ENCODE measurements around the gene RNF146. TPM values are rescaled to one million over a fixed set of nuclear protein-coding genes. Genes with fewer than 3 reads are reported as not detected.
"Not testable (repeated sequence)": the region's sequence is repeated elsewhere in the genome, so short reads cannot be mapped to it uniquely, and the experiment has no call there.

The RNF146 gene
- total RNA-seq, 4 donors from 2014 or later: 30.3 to 41.6 (median 35.1) TPM

DNA sequence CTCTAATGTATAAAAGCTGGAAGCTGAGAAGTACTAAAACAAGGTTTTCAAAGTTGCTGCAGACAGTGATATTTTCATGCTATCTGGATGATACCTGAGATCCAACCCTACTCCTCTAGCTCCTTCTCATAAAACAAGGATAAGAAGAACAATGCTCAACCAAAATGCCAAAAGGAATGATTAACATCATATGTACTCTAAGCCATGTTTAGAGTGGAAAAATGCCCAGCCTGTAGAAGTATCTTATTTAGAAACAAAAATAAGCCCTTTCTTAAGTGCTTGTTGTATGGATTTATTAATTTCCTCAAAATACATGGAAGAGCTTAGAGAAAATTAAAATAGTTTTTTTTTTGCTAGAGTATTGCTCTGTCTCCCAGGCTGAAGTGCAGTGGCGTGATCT lies 53.0 kb downstream of the RNF146 start:
- no peak overlapping the region for H3K4me3 ChIP-seq (ENCODE audit: low read depth, poor library complexity, severe bottlenecking)
- TF ChIP-seq CTCF (IDR thresholded peaks at IDR 0.05) (no peak), POLR2A (IDR thresholded peaks at IDR 0.05) (no peak)
- 94 to 100% methylated on average over 1 of the region's 1 CpG for WGBS, 2 donors
- intact Hi-C loops (cut with DNase I; ENCODE audit: low total_unique reads): no loop called here
- no peak for DNase-seq (ENCODE audit: low spot score in 2 of 2)

- DNase-seq (ENCODE audit: low spot score in 2 of 2): no peak
- no peak overlapping the region for H3K4me3 ChIP-seq (ENCODE audit: low read depth, poor library complexity, severe bottlenecking)
- TF ChIP-seq POLR2A (IDR thresholded peaks at IDR 0.05) (no peak), CTCF (IDR thresholded peaks at IDR 0.05) (no peak)
- intact Hi-C loops (cut with DNase I; ENCODE audit: low total_unique reads): no loop called here
Observed at GRCh38 chr6:127328043-127328609, 61.5 kb downstream of the RNF146 start.

GRCh38 chr6:127331256-127331655 lies 64.6 kb downstream of the RNF146 start:
- WGBS, 2 donors: 91 to 96% methylated on average over 3 of the region's 3 CpGs
- intact Hi-C loops (cut with DNase I; ENCODE audit: low total_unique reads); H3K4me3 ChIP-seq (ENCODE audit: low read depth, poor library complexity, severe bottlenecking); DNase-seq (ENCODE audit: low spot score in 2 of 2): not testable (repeated sequence)

- intact Hi-C loops (cut with DNase I; ENCODE audit: low total_unique reads): no loop called here
- no peak for TF ChIP-seq CTCF (IDR thresholded peaks at IDR 0.05)
- TF ChIP-seq POLR2A (IDR thresholded peaks at IDR 0.05): no peak
- DNase-seq (ENCODE audit: low spot score in 2 of 2): no peak
- WGBS, 2 donors: 70% methylated on average over 4 of the region's 4 CpGs
- H3K4me3 ChIP-seq (ENCODE audit: low read depth, poor library complexity, severe bottlenecking): no peak overlapping the region
Observed at GRCh38 chr6:127332383-127332961, 65.8 kb downstream of the RNF146 start.

Other genes starting within 250 kb of the RNF146 start
- gene RSPO3, start 148.2 kb upstream of the RNF146 start, total RNA-seq: 1 to 10 TPM in 1 of 4 donors, under 1 TPM in 3; 0.15 to 1.5 (median 0.72) TPM
- 10 to 100 TPM; 25.8 to 42.4 (median 34.6) TPM for gene ECHDC1, start 76.7 kb downstream of the RNF146 start, total RNA-seq
- gene KIAA0408, start 192.5 kb downstream of the RNF146 start, total RNA-seq: 1 to 10 TPM in 3 of 4 donors, under 1 TPM in 1; 0.80 to 3.0 (median 1.8) TPM